ENCODE results near the gene UBE2H. TPM values are rescaled to one million over a fixed set of nuclear protein-coding genes. Genes with fewer than 3 reads are reported as not detected.

UBE2H gene
- total RNA-seq, 1 experiment from 2014 or later: 58.0 TPM

GRCh38 chr7:129789000-129789399, 163.8 kb downstream of the UBE2H start:
- no peak for TF ChIP-seq POLR2AphosphoS5 (IDR thresholded peaks at IDR 0.05; ENCODE audit: low read depth, low read length)
- no peak for TF ChIP-seq REST (IDR thresholded peaks at IDR 0.05; ENCODE audit: insufficient read depth in 1 of 2, low read depth in 2 of 2, low read length in 1 of 2)
- TF ChIP-seq CTCF (IDR thresholded peaks at IDR 0.05): no peak
- no peak for TF ChIP-seq TCF7L2 (IDR thresholded peaks at IDR 0.05; ENCODE audit: low read depth, low read length)
- no peak for TF ChIP-seq SIN3A (IDR thresholded peaks at IDR 0.05; ENCODE audit: borderline replicate concordance, insufficient read depth, low read depth, low read length)
- no peak overlapping the region for H3K4me3 ChIP-seq (ENCODE audit: low read depth in 2 of 2, low read length in 2 of 2)
- in situ Hi-C loops (cut with HindIII; ENCODE audit: low pct_unique_long_range_greater_than_20kb, low sequenced_read_pairs): no loop called here
- no TSS peak for BruUV-seq (replicated peaks)
- H3K27me3 ChIP-seq (ENCODE audit: control insufficient read depth, insufficient read depth, low read length): no peaks in the 10 kb centered on the region
- no peaks in the 10 kb centered on the region for H3K36me3 ChIP-seq (ENCODE audit: control insufficient read depth, insufficient read depth, low read length)
- peaks cover 3% of the 10 kb centered on the region; the same call in 1 of the 2 replicates for H3K4me1 ChIP-seq (ENCODE audit: control insufficient read depth, insufficient read depth, low read length)
- ATAC-seq: no peak
- CTCF ChIA-PET: no interaction called here
- no peak for DNase-seq (ENCODE audit: low read depth, low spot score)
- no peak overlapping the region for H3K27ac ChIP-seq (ENCODE audit: low read length)
- POLR2A ChIA-PET: no interaction called here
- no peaks in the 10 kb centered on the region for H3K9me3 ChIP-seq (ENCODE audit: control insufficient read depth, insufficient read depth, low read depth, low read length)
- intact Hi-C loops (cut with micrococcal nuclease; ENCODE audit: unreplicated experiment): no loop called here

GRCh38 chr7:129786825-129787563, 165.8 kb downstream of the UBE2H start:
- no peak for TF ChIP-seq SIN3A (IDR thresholded peaks at IDR 0.05; ENCODE audit: borderline replicate concordance, insufficient read depth, low read depth, low read length)
- TF ChIP-seq REST (IDR thresholded peaks at IDR 0.05; ENCODE audit: insufficient read depth in 1 of 2, low read depth in 2 of 2, low read length in 1 of 2): no peak
- TF ChIP-seq CTCF (IDR thresholded peaks at IDR 0.05): no peak
- no peak for TF ChIP-seq TCF7L2 (IDR thresholded peaks at IDR 0.05; ENCODE audit: low read depth, low read length)
- TF ChIP-seq POLR2AphosphoS5 (IDR thresholded peaks at IDR 0.05; ENCODE audit: low read depth, low read length): no peak
- intact Hi-C loops (cut with micrococcal nuclease; ENCODE audit: unreplicated experiment): no loop called here
- H3K4me1 ChIP-seq (ENCODE audit: control insufficient read depth, insufficient read depth, low read length): peaks cover 3% of the 10 kb centered on the region; the same call in 1 of the 2 replicates
- POLR2A ChIA-PET: no interaction called here
- H3K36me3 ChIP-seq (ENCODE audit: control insufficient read depth, insufficient read depth, low read length): no peaks in the 10 kb centered on the region
- ATAC-seq: no peak; the same call in 1 of the 2 replicates
- in situ Hi-C loops (cut with HindIII; ENCODE audit: low pct_unique_long_range_greater_than_20kb, low sequenced_read_pairs): no loop called here
- BruUV-seq (replicated peaks): no TSS peak
- CTCF ChIA-PET: no interaction called here
- no peak overlapping the region for H3K27ac ChIP-seq (ENCODE audit: low read length)
- no peak for DNase-seq (ENCODE audit: low read depth, low spot score)
- H3K9me3 ChIP-seq (ENCODE audit: control insufficient read depth, insufficient read depth, low read depth, low read length): no peaks in the 10 kb centered on the region
- H3K27me3 ChIP-seq (ENCODE audit: control insufficient read depth, insufficient read depth, low read length): no peaks in the 10 kb centered on the region
- no peak overlapping the region for H3K4me3 ChIP-seq (ENCODE audit: low read depth in 2 of 2, low read length in 2 of 2)

All from Panc1 (cell line).